GM19467 (cell line): ENCODE measurements around the gene MPP1.
"Not testable (repeated sequence)": the region's sequence is repeated elsewhere in the genome, so short reads cannot be mapped to it uniquely, and the experiment has no call there.

Source experiments
- ATAC-seq: cut with Tn5 transposase; IDR thresholded peaks from one replicate; pipeline ENCODE4 v1.9.1; 2021; ENCODE audit warnings: mild to moderate bottlenecking, moderate library complexity; ENCODE audit not compliant: unreplicated experiment

Gene MPP1

DNA sequence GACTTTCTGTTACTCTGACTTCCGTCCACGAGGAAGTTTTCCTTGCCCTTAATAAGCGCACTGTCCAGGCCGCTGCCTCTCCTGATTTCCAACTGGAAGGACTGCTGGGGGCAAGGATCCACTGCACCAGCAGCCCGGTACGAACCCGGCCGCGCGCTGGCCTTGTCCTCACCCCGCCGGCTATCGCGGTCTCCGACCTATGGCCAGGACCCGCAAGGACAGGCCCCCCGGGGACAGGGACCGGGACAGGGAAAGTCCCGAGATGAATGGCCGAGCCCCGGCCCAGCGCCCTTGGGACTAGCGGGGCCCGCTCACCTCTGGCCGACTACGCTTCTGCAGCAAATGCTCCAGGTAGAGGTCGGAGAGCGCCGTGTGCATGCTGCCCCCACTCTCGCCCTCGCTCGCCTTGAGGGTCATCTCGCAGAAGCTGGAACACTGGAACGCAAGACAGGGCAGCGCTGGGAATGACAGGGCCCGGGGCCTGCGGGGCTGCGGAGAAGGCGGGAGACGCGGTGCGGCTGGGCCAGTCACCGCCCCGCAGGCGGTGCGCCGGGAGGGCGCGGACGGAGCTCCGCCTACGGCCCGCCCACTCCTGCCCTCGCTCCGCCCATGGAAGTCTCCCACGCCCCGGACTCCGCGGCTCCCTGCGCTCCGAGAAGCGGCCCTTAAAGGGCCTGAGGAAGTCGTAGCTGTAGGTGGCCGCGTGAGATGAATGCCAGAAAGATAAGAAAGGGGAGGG, at the start of gene MPP1:
TSS of gene MPP1 (minus strand) at position 529 of the 739 bp plus-strand sequence. CDS start at position 417, 112 bp downstream.
- ATAC-seq, result peak; percentile 83

DNA sequence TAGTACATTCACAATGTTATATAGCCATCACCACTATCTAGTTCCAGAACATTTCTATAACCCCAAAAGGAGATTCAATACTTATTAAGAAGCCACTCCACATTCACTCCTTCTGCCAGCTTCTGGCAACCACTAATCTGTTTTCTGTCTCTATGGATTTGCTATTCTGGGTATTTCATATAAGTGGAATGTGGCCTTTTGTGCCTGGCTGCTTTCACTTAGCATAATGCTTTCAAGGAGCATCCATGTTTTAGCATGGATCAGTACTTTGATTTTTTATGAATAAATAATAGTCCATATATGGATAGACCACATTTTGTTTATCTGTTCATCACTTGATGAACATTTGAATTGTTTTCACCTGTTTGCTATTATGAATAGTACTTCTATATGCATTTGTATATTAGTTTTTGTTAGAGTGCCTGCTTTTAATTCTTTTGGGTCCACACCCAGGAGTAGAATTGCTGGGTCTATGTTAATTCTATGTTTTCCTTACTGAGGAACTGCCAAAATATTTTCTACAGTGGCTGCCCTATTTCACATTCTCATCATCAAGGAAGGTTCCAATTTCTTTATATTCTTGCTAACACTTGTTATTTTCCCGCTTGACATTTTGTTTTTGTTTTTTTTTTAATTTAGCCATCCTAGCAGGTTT, 45.8 kb upstream of the MPP1 start:
- ATAC-seq, result no peak

DNA sequence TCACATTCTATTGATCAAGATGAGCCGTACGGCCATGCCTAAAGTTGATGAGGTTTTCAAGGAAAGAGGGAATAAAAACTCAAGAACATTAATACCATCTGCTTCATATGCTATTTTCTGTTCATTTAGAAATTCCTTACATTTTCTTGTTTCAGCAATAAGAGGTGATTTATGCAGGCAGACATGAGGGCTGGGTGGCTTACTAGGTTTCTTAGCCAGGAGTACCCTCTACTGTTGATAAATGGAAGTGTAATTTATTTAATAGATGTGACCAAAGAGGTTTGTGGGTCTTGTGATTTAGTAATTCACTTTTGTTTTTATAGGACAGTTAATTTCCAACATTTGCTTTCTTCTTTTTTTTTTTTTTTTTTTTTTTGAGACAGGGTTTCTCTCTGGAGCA, 35.6 kb upstream of the MPP1 start:
- no peak for ATAC-seq

DNA sequence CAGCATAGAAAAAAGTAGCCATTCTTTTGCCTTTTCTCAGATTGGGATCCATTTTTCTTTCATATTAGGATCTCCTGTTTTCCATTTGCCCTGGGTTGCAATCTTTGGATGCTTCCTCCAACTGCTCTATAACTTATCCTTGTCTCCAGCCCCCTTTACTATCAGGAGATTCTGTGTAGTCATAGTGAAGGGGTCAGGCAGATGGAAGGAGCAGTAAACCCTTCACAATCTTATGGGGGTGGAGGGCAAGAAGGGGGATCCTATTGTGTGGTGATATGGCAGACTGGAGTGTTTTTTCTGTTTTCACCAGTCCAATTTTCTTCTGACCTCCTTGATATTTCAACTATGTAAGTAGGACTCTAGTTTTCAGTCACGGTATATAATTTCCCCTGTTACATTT, 30.9 kb upstream of the MPP1 start:
- ATAC-seq, result no peak

DNA sequence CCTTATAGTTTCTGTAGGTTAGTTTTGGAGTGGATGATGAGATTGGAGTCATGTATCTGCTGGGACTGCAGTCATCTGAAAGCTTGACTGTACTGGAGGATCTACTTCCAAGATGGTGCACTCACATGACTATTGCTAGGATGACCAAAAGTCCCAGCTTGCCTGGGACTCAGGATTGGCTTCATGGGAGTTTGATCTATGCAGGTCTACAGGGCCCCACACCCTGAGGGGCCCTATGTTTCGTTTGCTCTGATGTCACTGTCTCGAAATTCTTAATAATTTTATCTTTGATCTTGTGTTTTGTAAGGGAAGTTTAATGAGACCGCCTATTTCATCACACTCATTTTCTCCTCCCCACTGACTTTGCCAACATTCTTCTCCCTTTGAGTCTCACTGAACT, 29.3 kb upstream of the MPP1 start, which contains the start of gene SMIM9:
TSS of gene SMIM9 (minus strand) at position 101 of the 400 bp plus-strand sequence. CDS start 3,806 bp downstream, outside the sequence.
- ATAC-seq, result no peak

DNA sequence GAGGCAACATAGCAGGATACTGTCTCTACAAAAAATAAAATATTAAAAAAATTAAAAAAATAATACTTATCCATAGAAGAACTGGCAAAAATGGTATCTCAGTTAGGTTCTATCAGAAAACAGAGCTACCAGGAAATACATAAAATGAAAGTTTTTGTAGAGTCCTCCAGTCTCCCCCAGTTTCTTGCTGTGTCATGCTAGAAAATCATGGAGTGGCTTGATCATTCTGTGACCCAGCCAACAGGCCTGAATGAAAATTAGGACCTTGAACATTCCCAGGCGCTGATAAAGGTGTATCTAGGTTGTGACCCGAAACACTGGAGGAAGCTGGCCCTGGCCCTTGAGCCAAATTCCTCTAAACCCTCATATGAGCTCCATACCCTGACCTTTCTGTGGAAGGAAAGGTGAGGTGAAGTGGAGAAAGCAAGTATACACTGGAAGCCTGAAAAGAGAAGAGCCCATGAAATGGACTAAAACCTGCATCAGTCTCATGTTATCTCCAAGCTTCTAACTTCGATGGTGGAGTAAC, 28.5 kb upstream of the MPP1 start:
- no peak for ATAC-seq

DNA sequence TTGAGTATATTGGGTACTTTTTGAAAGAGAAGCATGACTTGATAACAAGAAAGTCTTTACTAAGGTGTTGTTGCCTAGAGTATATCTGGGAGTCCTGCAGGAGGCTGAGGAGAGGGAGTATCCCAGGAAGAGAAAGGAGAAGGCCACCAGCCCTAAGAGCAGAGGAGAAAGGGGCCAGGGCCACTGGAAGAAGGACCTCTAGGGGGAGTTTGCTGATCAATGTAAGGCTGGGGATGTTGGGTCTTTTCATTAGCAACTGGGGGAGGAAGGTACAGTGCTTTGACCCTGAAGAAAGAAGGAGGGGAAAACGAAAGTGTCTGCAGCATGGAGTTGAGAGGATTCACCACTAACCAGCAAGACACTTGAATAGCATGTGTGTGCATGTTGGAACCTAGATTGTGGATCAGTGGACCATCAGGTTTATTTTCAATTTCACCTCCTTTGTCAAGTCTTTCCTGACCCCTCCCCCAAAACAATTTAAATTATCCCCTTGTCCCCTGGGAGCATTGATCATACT, 24.7 kb upstream of the MPP1 start:
- ATAC-seq, result no peak

DNA sequence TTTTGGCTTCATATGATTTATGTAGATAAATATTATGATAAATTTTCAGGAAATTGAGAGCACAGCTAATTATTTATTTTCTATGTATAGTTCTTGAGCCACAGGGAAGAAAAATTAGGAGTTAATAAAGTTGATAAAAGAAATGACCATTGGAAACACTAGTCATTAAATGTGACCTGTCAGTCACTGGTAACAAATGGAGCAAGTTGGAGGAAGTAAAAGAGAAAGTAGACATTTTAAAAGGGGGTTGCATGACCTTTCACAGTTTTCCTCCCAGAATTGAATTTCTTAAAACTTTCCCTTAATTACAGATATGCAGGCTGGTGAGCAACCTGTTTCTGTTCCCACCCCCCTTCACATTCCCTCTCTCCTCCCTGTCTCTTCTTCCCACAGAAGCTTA, 23.8 kb upstream of the MPP1 start:
- no peak for ATAC-seq

DNA sequence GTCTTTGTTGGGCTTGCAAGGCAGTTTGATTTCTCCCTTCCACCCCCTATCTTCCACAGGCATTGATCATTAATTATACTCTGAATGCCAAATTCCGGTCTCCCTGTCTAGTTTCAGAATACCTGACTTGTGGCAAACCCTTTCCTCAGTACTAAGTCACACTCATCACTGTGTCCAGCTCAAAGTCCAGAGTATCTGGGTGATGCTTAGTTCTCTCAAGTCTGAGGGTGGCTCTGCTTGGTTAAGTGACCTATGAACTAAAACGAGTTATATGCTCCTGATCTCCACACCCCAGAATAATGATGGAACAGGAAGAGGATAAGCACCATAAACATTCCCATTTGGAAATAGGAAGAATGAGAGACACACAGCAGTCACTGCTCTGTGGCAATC, 22.7 kb upstream of the MPP1 start:
- ATAC-seq, result no peak

DNA sequence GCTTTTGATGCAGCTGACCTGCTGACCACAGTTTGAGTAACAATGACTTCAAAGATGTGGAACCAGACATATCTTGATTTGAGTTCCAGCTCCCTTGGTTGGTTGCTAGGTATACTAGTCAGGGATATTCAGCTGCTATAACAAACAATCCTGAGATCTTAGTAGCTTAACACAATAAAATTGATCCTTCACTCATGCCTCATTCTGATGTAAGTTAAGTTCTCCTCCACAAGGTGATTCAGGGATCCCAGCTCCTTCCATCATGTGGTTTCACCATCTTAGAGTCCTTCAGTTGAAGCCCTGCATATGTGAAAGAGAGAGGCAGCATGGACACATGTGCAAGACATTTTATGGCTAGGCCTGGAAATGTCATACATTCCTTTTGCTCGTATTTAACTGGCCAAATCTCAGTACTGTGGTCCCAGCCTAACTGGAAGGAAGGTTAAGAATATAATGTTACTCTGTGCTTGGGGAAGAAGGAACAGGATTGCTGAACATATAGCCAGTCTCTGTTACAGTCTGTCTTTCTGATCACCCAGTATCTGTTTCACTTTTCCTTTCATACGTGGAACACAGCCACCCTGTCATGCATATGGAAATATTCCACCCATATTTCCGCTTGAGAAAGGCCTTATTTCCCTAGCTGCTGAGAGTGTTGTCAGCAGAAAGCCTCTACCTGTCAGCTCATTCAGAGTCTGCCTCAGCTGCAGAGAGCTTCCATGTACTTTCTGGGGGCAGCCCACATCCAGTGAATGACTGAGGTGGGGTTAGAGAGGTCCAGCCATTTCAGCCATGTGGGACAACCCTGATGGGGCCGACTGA, 22.1 kb upstream of the MPP1 start:
- peak; percentile 92 for ATAC-seq

DNA sequence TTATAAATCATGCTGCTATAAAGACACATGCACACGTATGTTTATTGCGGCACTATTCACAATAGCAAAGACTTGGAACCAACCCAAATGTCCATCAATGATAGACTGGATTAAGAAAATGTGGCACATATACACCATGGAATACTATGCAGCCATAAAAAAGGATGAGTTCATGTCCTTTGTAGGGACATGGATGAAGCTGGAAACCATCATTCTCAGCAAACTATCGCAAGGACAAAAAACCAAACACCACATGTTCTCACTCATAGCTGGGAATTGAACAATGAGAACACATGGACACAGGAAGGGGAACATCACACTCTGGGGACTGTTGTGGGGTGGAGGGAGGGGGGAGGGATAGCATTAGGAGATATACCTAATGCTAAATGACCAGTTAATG, 20.3 kb upstream of the MPP1 start:
- ATAC-seq, result not testable (repeated sequence)

DNA sequence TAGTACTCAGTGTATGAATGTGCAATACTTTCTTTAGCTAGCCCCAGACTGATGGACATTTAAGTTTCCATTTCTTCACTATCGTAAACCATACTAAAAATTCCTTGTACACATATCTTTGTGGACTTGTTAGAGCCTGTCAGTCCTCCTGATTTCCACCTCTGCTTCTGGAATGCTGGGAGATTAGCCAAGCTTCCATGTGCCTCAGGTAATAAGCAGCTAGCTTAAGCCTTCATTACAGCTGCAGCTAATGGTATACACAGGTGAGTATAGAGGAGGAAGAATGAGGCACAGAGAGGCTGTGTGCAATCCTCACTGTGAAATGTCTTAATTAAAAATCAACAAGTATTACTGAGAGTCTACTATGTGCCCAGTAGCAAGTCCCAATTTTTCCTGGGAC, 19.4 kb upstream of the MPP1 start:
- ATAC-seq, result no peak

DNA sequence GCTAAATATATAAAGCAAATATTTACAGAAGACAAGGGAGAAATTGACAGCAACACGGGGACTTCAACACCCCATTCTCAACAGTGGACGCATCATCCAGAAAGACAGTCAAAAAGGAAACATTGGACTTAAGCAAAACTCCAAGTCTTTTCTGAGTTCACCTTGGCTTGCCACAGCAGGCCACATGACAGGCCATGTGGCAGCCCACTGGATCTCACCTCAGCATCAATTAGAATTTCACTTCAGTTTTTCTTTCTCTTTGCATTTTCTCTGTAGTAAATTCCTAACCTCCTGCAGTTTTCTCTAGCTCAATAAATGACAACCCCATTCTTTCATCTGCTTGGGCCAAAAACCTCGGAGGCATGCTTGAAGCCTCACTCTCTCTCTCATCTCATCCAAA, 16.7 kb upstream of the MPP1 start:
- ATAC-seq, result no peak

DNA sequence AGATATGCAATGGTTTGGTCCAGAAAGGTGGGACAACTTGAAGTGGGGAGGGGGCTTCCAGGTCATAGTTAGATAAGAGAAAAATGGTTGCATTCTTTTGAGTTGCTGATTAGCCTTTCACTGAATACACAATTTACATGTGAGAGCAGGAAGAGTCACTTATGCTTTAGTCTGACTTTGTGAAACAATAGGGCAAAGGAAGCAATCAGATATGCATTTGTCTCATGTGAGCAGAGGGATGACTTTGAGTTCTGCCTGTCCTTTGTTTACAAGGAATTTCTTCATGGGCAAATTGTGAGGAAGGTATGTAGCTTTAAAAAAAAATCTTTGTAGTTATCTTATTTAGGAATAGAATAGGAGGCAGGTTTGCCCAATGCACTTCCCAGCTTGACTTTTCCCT, 16.2 kb upstream of the MPP1 start:
- ATAC-seq, result no peak

DNA sequence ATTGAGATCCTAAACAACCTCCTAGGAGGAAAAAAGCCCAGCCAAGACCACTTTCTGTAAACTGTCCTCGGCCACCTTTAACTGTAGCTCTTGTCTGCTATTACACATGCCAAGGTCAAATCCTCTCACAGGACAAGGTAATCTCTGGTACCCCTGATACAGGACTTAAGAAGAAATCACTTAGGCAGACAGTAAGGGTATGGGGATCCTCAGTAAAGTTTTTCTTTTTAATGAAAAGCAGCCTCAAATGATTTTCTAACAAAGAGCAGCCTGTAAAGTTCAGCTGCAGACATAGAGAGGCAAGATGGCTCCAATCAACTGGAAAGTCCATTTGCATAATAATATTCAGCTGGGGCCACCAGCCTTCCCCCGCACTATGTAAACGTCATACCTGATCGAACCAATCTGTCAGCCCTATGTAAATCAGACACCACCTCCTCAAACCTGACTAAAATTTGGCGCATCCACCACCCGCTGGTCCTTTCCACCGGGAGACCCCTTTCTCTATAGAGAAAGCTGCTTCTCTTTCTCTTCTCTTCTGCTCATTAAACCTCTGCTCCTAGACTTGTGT, 14.6 kb upstream of the MPP1 start:
- ATAC-seq, result peak; percentile 68

DNA sequence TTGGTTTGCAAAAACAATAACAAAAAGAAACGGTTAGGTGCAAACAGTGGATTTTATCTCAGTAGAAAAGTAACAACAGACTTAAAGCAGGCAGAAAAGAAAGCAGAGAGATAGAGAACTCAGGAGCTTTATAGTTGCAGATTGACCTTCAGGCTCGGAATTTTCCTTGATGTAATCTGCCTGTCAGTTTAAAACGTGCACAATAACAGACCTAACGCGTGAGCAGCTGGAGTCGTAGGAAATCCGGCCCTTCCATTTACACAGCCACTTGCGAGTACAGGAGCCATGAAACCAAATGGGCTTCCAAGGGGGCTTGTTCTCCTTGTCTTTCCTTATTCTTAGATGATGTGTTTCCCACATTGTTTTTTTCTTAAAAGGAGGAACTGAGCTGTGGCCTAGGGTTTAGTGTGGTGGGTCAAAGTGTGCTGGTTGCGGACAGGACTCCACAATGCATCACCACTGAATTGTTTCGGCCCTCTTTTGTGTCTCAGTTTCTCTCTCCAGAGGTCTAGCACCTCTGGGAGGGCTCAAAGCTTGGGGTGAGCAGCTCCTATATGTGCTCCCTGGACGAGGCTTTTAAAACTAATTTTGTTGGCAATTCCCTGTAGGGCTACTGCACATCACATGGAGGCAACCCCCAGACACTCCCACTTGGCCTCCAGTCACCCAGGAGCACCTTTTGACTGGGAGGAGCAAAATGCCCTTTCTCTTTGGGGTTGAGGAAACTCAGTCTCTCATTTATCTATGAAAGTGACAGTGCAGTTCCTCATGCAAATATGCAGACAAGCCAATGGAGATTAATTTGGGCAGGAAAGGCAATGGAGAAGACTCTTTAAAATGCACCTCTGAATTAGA, 13.9 kb upstream of the MPP1 start:
- ATAC-seq, result no peak

DNA sequence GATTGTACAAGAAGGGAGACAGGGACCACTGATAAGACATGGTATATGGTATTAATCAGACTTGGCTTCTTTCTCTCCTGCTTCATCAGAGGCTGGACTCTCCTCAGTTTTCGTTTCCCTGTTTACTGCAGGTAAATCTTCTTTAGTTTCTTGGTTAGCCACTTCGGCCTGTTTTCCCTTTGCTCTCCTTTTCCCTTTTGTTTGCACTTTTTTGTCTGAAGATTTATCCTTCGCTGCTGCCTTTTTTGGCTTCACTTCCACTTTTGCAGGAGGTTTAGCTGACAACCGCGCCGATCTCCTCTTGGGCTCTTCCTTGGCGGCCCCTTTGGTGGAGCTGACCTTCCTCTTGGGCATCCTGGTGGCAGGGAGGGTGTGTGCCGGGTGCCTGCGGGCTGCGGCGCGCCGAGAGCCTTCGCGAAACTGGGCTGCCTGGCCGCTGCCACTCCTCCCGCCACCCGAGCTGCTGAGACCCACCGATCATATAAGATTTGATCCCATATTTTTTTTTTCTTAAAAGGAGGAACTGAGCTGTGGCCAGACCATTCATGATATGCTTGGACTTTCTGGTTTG, 11.8 kb upstream of the MPP1 start:
- ATAC-seq, result not testable (repeated sequence)

DNA sequence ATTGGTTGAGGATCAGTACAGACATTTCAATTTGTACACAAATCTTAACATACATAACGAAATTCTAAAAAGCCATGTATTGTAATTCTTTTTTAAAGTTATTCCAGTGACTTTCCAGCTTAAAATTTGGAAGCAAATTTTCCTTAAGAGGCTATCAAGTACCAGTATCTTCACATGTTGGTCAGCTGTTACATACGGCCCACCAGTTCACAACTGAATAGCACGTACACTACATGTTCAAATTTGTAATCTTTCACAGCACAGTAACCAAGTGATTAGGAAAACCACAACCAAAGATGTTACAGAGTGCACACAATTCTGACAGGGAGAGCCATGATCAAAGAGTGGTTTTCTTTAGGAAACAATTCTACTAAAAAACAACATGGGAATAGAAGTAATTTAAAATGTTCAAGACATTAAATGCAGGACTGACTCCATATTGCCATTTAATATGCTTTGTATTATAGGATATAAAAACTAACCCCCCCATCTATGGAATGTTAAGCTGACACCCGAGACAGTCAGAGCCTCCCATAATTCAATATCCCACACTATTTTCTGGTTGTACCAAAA, 11.1 kb upstream of the MPP1 start:
- ATAC-seq, result not testable (repeated sequence)

DNA sequence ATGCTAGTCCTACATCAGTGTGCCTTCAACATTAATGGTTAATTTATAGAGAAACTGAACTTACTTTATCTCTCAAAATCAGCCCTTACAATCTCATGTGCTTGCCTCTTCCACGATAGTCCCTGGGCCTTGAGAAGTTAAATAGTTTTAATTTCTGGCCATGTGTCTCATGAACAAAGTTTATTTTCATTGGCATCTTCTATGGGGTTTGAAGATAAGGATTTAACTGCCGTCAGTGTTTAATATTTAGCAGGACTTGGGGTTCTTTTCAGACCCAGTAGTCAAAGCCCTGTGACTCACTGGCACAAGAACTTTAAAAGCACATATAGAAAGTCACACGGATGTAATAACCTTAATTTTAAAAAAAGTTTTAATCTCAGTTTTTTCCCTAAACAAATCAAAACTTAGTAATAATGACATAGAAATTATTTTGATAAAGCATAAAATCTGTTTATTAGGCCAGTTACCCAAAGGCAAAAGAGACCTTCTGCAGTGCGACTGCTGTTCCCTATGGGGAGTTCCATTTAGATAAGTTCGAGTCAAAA, 10.1 kb upstream of the MPP1 start:
- no peak for ATAC-seq
